ENCODE results near the gene HMX1.

DNA sequence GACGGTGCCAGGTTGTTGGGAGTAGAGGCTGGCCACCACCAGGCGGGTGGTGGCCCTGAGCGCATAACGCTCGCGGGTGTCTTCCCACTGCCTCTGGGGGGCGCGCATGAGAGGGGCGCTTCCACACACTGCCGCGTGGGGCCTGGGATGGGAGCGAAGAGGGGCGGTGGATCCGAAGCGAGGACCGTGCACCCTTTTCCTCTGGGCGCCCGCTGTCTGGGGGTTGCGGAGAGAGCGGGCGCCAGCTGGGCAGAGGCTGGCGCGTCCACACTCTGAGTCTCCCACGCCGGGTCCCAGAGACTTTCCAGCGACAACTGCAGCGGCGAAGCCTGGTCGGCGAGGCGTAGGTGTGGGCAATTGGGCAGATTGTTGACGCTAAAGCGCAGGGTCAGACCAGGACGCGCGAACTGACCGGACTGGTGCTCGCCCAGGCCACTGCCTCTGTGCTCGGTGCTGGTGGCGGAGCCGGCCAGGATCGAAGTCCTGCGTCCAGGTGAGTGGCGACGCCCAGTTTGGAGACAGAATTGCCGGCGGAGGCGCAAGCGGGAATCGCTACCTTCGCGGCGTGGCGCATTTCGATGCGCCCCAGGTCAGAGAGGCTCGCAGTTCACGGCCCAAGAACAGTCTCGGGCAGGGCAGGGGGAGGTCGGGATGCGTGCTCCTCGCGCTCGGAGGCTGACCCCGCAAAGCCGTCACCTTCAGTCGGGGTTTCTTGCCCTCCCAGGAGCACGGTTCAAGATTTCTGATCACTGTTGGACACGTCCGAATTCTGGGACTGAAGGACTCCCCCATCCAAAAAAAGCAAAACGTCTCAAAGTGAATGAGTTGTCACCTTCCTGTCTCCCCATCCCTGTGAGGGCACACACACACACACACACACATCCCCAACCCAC is 2.6 kb upstream of the HMX1 start:
- TF ChIP-seq, protein P1, sequence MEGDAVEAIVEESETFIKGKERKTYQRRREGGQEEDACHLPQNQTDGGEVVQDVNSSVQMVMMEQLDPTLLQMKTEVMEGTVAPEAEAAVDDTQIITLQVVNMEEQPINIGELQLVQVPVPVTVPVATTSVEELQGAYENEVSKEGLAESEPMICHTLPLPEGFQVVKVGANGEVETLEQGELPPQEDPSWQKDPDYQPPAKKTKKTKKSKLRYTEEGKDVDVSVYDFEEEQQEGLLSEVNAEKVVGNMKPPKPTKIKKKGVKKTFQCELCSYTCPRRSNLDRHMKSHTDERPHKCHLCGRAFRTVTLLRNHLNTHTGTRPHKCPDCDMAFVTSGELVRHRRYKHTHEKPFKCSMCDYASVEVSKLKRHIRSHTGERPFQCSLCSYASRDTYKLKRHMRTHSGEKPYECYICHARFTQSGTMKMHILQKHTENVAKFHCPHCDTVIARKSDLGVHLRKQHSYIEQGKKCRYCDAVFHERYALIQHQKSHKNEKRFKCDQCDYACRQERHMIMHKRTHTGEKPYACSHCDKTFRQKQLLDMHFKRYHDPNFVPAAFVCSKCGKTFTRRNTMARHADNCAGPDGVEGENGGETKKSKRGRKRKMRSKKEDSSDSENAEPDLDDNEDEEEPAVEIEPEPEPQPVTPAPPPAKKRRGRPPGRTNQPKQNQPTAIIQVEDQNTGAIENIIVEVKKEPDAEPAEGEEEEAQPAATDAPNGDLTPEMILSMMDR (IDR thresholded peaks at IDR 0.05): no peak
- TF ChIP-seq POLR2A (IDR thresholded peaks at IDR 0.05): no peak
